Osteoblast (primary cell): Measurements from ENCODE around the gene DENND1A. TPM values are rescaled to one million over a fixed set of nuclear protein-coding genes. Genes with fewer than 3 reads are reported as not detected.

Source experiments
- DNase-seq: peaks from one replicate; pipeline ENCODE4 v3.0.0; 2011; ENCODE audit warnings: low spot score, mixed read lengths; ENCODE audit not compliant: insufficient read length; ENCODE audit errors: missing footprints
- H2AFZ ChIP-seq: 2 replicates; pipeline ENCODE4 v1.6.0; 2011; ENCODE audit warnings: mild to moderate bottlenecking, low read length
- H3K27ac ChIP-seq: 2 replicates; pipeline ENCODE4 v1.5.1; 2011; ENCODE audit warnings: mild to moderate bottlenecking, low read depth, low read length, moderate library complexity
- H3K27me3 ChIP-seq: 2 replicates; pipeline ENCODE4 v1.6.0; 2012; ENCODE audit warnings: mild to moderate bottlenecking, control low read depth, inconsistent platforms, low read length, moderate library complexity; ENCODE audit not compliant: insufficient read depth
- H3K36me3 ChIP-seq: 2 replicates; pipeline ENCODE4 v1.5.1; 2011; ENCODE audit warnings: mild to moderate bottlenecking, low read length, control low read depth, moderate library complexity; ENCODE audit not compliant: insufficient read depth
- H3K4me1 ChIP-seq: 2 replicates; pipeline ENCODE4 v1.5.1; 2011; ENCODE audit warnings: mild to moderate bottlenecking, low read length, control low read depth, moderate library complexity; ENCODE audit not compliant: insufficient read depth
- H3K4me2 ChIP-seq: 2 replicates; pipeline ENCODE4 v1.6.0; 2011; ENCODE audit warnings: mild to moderate bottlenecking, low read length; ENCODE audit not compliant: insufficient read depth
- H3K4me3 ChIP-seq: fragments of 200-600 bp; sonication (generic); 3 replicates; pipeline ENCODE4 v1.5.1; 2012; ENCODE audit warnings: mild to moderate bottlenecking, low read length, inconsistent platforms; ENCODE audit not compliant: insufficient read depth
- H3K79me2 ChIP-seq: 2 replicates; pipeline ENCODE4 v1.6.0; 2012; ENCODE audit warnings: mild to moderate bottlenecking, low read length, control low read depth, inconsistent platforms; ENCODE audit not compliant: insufficient read depth
- H3K9me3 ChIP-seq: 2 replicates; pipeline ENCODE4 v1.5.1; 2011; ENCODE audit warnings: low read depth, low read length, control low read depth
- H4K20me1 ChIP-seq: 2 replicates; pipeline ENCODE4 v1.6.0; 2012; ENCODE audit warnings: mild to moderate bottlenecking, low read length, control low read depth; ENCODE audit not compliant: insufficient read depth
- CTCF ChIP-seq: IDR thresholded peaks from 2 replicates; pipeline ENCODE4 v1.5.1; 2011; ENCODE audit warnings: mild to moderate bottlenecking, low read depth, low read length, moderate library complexity; ENCODE audit errors: extremely low read depth
- total RNA-seq: library from RNA; depleted of rRNA; stranded (reverse); fragments of >200 nt; gene quantifications from 2 replicates; pipeline ENCODE4 v1.2.3, GENCODE V29; 2012

DENND1A gene
- total RNA-seq, 1 donor, result 14.1 TPM

GRCh38 chr9:123395276-123395688 lies 534.6 kb downstream of the DENND1A start:
- H4K20me1 ChIP-seq, result no peaks in the 10 kb centered on the region

DNA sequence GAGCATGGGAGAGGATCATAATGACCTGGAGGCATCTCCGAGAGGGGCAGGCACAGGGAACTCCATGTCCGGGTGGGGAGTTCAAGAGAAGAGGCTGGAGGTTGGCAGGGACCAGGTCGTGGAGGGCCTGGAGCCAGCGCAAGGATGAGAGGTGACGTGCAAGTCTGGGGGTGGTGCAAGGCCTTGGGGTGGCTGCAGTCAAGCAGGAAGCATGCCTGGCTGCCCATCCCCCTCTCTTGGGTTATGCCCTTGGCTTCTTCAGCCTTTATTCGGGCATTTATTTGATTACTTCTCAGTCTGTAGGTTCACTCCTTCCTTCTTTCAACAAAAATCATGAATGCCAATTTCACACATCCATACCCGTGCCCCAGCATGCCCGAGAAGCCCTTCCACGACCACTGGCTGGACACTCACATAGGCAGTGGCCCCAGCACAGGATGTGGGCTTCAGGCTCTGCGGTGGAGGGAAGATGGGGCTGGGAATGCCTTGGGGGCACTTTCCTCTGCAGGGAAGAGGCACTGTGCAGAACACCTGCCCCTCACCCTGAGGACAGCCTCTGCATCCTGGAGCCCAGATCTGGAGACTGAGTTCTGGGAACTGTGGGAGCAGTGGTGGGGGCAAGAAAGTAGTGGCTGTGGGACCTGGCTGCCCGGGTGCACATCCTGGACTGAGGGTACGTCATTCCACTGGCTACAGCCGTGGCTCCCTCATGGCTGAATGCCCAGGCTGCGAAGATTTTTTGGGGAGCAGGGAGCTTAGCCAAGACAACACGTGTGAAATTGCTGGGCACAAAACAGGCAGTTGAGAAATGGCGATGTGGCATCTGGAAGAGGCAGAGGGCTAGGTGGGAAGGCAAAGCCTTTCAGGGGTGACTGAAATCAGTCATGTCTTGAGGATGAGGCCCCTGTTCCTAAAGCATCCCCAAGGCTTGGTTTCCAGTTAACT lies 535.4 kb downstream of the DENND1A start:
- H4K20me1 ChIP-seq, result no peaks in the 10 kb centered on the region
- H3K4me3 ChIP-seq, result no peak overlapping the region
- peak; percentile 69 for DNase-seq
- no peak overlapping the region for H2AFZ ChIP-seq
- H3K27me3 ChIP-seq, result no peaks in the 10 kb centered on the region
- no peaks in the 10 kb centered on the region for H3K4me1 ChIP-seq
- no peak for TF ChIP-seq CTCF
- no peaks in the 10 kb centered on the region for H3K79me2 ChIP-seq
- H3K4me2 ChIP-seq, result no peak overlapping the region
- H3K36me3 ChIP-seq, result no peaks in the 10 kb centered on the region
- no peaks in the 10 kb centered on the region for H3K9me3 ChIP-seq
- H3K27ac ChIP-seq, result no peak overlapping the region

More at GRCh38 chr9:123395276-123395688, 534.6 kb downstream of the DENND1A start:
- DNase-seq, result peak; percentile 42
- no peaks in the 10 kb centered on the region for H3K79me2 ChIP-seq
- no peak overlapping the region for H3K4me3 ChIP-seq
- H3K27me3 ChIP-seq, result no peaks in the 10 kb centered on the region
- no peak for TF ChIP-seq CTCF
- no peaks in the 10 kb centered on the region for H3K36me3 ChIP-seq
- no peaks in the 10 kb centered on the region for H3K4me1 ChIP-seq
- no peaks in the 10 kb centered on the region for H3K9me3 ChIP-seq
- H3K27ac ChIP-seq, result no peak overlapping the region
- no peak overlapping the region for H2AFZ ChIP-seq
- H3K4me2 ChIP-seq, result no peak overlapping the region

GRCh38 chr9:123392802-123393201 lies 537.1 kb downstream of the DENND1A start:
- Histone ChIP-seq H3K9me3 (no peaks in the 10 kb centered on the region), H3K79me2 (no peaks in the 10 kb centered on the region), H4K20me1 (no peaks in the 10 kb centered on the region), H3K27ac (no peak overlapping the region), H3K4me3 (no peak overlapping the region), H3K4me2 (no peak overlapping the region), H3K36me3 (no peaks in the 10 kb centered on the region), H2AFZ (no peak overlapping the region), H3K4me1 (no peaks in the 10 kb centered on the region), H3K27me3 (no peaks in the 10 kb centered on the region)
- DNase-seq, result no peak
- TF ChIP-seq CTCF, result no peak

DNA sequence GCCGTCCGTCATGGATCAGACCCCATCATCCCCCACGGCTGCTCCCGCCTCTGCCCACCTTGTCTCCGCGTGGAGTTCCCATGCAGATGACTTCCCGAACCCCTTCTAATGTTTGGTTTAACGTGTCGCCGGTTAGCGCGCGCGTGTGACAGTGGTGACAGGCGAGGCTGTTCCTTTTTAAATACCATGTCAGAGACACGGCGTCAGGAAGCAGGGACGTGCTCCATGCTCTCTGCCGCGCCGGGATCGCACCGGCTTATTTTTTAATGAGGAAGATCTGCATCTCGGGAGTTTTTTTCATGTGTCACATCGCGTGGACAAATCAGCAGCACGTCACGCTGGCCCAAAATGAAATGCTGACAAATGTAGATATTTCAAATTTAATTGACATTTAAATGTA lies 538.0 kb downstream of the DENND1A start:
- H3K27me3 ChIP-seq, result peaks cover 2% of the 10 kb centered on the region
- no peak overlapping the region for H2AFZ ChIP-seq
- TF ChIP-seq CTCF, result no peak
- H3K9me3 ChIP-seq, result no peaks in the 10 kb centered on the region
- H3K4me2 ChIP-seq, result no peak overlapping the region
- no peaks in the 10 kb centered on the region for H3K4me1 ChIP-seq
- H3K79me2 ChIP-seq, result no peaks in the 10 kb centered on the region
- DNase-seq, result peak; percentile 78
- no peaks in the 10 kb centered on the region for H3K36me3 ChIP-seq
- no peaks in the 10 kb centered on the region for H4K20me1 ChIP-seq
- H3K4me3 ChIP-seq, result no peak overlapping the region
- no peak overlapping the region for H3K27ac ChIP-seq
